PFSK-1 (cell line): ENCODE results near the gene TTC3.

Experiments
- FOXP2 ChIP-seq: optimal IDR thresholded peaks from 2 replicates; pipeline ENCODE3; 2011; ENCODE audit warnings: borderline replicate concordance, control low read depth, inconsistent platforms; ENCODE audit not compliant: insufficient read depth; ENCODE audit errors: extremely low read length, extremely low read depth
- POLR2AphosphoS5 ChIP-seq: IDR thresholded peaks from 2 replicates; pipeline ENCODE4 v1.6.1; 2012; ENCODE audit warnings: low read depth, mild to moderate bottlenecking, control low read depth, low read length, moderate library complexity
- REST ChIP-seq, 2 experiments: IDR thresholded peaks; 2 replicates each; pipeline versions ENCODE4 v1.6.1 to v1.8.0; 2011 to 2012; ENCODE audit warnings: low read depth in 2 of 2, low read length in 2 of 2, control low read depth in 1 of 2, inconsistent platforms in 1 of 2, mild to moderate bottlenecking in 1 of 2, moderate library complexity in 1 of 2; ENCODE audit not compliant: insufficient read depth in 1 of 2
- SIN3A ChIP-seq: IDR thresholded peaks from 2 replicates; pipeline ENCODE4 v1.6.1; 2012; ENCODE audit warnings: mild to moderate bottlenecking, low read length, moderate library complexity, borderline replicate concordance; ENCODE audit not compliant: insufficient read depth
- TAF1 ChIP-seq: IDR thresholded peaks from 2 replicates; pipeline ENCODE4 v1.6.1; 2012; ENCODE audit warnings: low read length, control low read depth, borderline replicate concordance; ENCODE audit not compliant: insufficient read depth

Gene TTC3

GRCh38 chr21:37231671-37232070 lies 158.6 kb downstream of the TTC3 start:
- no peak for TF ChIP-seq TAF1
- no peak for TF ChIP-seq FOXP2
- no peak for TF ChIP-seq REST (IDR thresholded peaks at IDR 0.05; ENCODE audit: insufficient read depth in 1 of 2, low read depth in 2 of 2, low read length in 2 of 2)
- no peak for TF ChIP-seq SIN3A

GRCh38 chr21:37232274-37233018 lies 159.4 kb downstream of the TTC3 start:
- no peak for TF ChIP-seq FOXP2
- TF ChIP-seq TAF1 = no peak
- TF ChIP-seq REST (IDR thresholded peaks at IDR 0.05; ENCODE audit: insufficient read depth in 1 of 2, low read depth in 2 of 2, low read length in 2 of 2) = no peak
- no peak for TF ChIP-seq POLR2AphosphoS5
- no peak for TF ChIP-seq SIN3A

- TF ChIP-seq TAF1 (no peak), SIN3A (no peak), FOXP2 (no peak), REST (IDR thresholded peaks at IDR 0.05; ENCODE audit: insufficient read depth in 1 of 2, low read depth in 2 of 2, low read length in 2 of 2) (no peak), POLR2AphosphoS5 (no peak)
Measured at GRCh38 chr21:37233551-37234146, 160.6 kb downstream of the TTC3 start.

GRCh38 chr21:37237346-37237745 lies 164.3 kb downstream of the TTC3 start:
- TF ChIP-seq TAF1 (no peak), SIN3A (no peak), REST (IDR thresholded peaks at IDR 0.05; ENCODE audit: insufficient read depth in 1 of 2, low read depth in 2 of 2, low read length in 2 of 2) (no peak), FOXP2 (no peak), POLR2AphosphoS5 (no peak)
